HG02759 (cell line): ENCODE data around the gene CDH13.

Source experiments
- ATAC-seq: cut with Tn5 transposase; IDR thresholded peaks from one replicate; pipeline ENCODE4 v1.9.1; 2021; ENCODE audit warnings: mild to moderate bottlenecking, moderate library complexity; ENCODE audit not compliant: unreplicated experiment

The CDH13 gene

GRCh38 chr16:83315271-83315670 lies 688.5 kb downstream of the CDH13 start:
- no peak for ATAC-seq

- no peak for ATAC-seq
Observed at GRCh38 chr16:83316458-83316857, 689.7 kb downstream of the CDH13 start.

- ATAC-seq = no peak
Observed at GRCh38 chr16:83318390-83318789, 691.6 kb downstream of the CDH13 start.

- ATAC-seq = no peak
Observed at GRCh38 chr16:83328936-83329335, 702.2 kb downstream of the CDH13 start.

- no peak for ATAC-seq
Observed at GRCh38 chr16:83329441-83329840, 702.7 kb downstream of the CDH13 start.

GRCh38 chr16:83330251-83330650 lies 703.5 kb downstream of the CDH13 start:
- no peak for ATAC-seq

GRCh38 chr16:83335076-83335475 lies 708.3 kb downstream of the CDH13 start:
- no peak for ATAC-seq

GRCh38 chr16:83336603-83337002 lies 709.8 kb downstream of the CDH13 start:
- no peak for ATAC-seq

- no peak for ATAC-seq
Observed at GRCh38 chr16:83338138-83338537, 711.4 kb downstream of the CDH13 start.

GRCh38 chr16:83338941-83339340 lies 712.2 kb downstream of the CDH13 start:
- no peak for ATAC-seq

- ATAC-seq = no peak
Observed at GRCh38 chr16:83343935-83344366, 717.2 kb downstream of the CDH13 start.

- ATAC-seq = no peak
Observed at GRCh38 chr16:83345846-83346640, 719.3 kb downstream of the CDH13 start.

GRCh38 chr16:83348991-83349390 lies 722.2 kb downstream of the CDH13 start:
- no peak for ATAC-seq

GRCh38 chr16:83350481-83350880 lies 723.7 kb downstream of the CDH13 start:
- no peak for ATAC-seq

GRCh38 chr16:83351846-83352245 lies 725.1 kb downstream of the CDH13 start:
- no peak for ATAC-seq

GRCh38 chr16:83353241-83353640 lies 726.5 kb downstream of the CDH13 start:
- no peak for ATAC-seq

GRCh38 chr16:83354015-83354414 lies 727.2 kb downstream of the CDH13 start:
- no peak for ATAC-seq

- ATAC-seq = no peak
Observed at GRCh38 chr16:83355570-83356218, 728.9 kb downstream of the CDH13 start.

GRCh38 chr16:83356266-83356665 lies 729.5 kb downstream of the CDH13 start:
- no peak for ATAC-seq

- no peak for ATAC-seq
Observed at GRCh38 chr16:83356986-83357385, 730.2 kb downstream of the CDH13 start.

GRCh38 chr16:83363521-83363920 lies 736.8 kb downstream of the CDH13 start:
- ATAC-seq = no peak

- no peak for ATAC-seq
Observed at GRCh38 chr16:83365166-83365565, 738.4 kb downstream of the CDH13 start.
